Measurements from ENCODE around the gene DENND2D.

Gene DENND2D

DNA sequence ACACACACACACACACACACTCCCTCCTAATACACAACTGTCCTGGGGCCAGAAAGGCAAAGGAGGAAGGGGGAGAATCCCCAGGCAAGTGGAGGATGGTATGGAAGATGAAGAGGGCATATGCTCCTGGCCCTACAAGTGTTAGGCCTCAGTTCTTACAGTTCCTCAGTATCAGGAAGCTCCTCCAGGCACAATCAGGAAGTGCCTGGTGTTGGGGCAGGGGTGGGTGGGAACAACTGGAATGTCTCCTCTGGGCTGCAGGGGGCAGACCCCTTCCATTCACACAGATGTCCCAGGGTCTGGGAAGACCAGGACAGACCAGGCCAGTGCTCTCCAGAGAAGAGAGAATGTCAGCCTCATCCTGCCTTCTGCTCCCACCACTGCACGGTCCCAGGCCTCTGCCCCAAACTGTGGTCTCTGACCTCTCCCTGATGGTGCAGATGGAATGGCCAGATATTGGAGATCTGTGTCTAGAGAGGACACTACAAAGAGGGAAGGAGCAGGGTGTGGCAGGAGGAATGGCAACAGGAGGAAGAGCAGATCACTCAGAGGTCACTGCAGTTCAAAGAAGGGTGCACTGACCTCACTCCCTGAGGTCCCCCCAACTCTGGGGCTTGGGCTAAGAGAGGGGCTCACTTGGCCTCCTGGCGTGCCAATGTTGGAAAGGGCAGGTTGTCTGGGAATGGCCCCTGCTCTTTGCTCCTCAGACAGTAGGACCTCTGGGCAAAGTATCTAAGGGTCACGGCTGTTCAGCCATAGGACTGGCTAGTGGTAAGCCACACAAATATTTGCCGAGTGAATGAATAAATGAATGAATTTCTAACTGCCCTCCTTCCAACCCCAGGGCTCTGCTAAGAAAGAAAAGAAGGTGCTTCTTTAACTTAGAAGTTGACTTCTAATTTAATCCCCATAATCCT, 2.5 kb upstream of the DENND2D start:
- no peak for DNase-seq (ENCODE audit: low spot score)

- no peak for DNase-seq (ENCODE audit: low spot score)
These were observed 1.9 kb upstream of the DENND2D start for GRCh38 chr1:111202366-111202706.

DNA sequence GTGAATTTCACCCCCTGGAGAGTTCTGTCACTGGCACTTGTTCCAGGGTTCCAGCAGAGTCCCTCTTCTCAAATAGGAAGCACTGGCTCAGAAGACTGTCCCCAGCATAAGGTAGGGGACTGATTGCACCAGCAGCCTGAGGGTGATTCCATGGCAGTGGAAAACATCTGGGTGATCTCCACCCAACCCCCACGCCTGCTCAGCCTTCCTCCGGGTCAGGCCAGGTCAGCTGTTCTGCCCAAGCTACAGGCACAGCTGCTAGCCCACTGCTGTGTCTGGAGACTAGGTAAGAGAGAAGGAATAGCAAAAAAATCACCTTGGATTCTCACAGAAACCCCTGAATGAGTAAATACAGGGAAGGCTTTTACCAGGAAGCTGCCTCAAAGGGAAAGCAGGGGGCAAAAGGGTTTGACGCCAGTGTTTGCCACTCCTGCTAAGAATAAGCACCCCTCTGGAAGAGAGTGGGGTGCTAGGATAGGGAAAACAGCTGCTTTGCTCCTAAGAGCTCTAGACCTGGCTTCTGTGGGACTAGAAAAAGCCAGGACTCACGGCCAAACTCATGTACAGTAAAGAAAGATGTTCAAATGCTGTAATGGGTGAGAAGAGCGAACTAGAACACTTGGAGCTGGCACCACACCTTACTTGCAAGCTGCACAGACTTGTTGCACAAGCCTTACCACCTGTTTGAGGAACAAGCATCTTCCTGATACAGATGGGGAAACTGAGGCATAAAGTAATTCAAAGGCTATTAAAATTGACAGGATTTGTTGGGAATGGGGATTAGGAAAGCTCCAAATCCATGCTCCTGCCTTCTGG, 1.0 kb upstream of the DENND2D start:
- DNase-seq (ENCODE audit: low spot score): peak; percentile 43

- DNase-seq (ENCODE audit: low spot score): no peak
These were observed 336 bp upstream of the DENND2D start for GRCh38 chr1:111200802-111201161.

DNA sequence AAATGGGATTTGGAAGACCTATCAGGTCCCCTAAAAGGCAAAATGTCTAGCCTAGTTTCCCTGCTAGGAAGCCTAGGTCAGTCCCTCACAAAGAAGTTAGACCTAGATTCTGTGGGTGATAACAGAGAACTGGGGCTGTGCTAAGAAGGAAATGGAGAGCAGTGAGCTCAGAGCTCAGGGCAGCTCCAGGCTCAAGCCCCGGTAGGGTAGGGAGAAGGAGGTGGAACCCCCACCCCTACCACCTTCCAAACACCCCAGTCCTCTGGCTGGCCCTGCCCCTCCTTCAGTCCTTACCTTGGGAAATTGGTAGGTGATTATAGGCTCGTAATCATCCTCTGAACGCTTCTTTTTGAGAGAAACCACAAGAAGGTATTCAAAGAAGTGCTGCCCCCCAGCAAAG, 1.1 kb downstream of the DENND2D start:
- DNase-seq (ENCODE audit: low spot score): no peak

GRCh38 chr1:111198836-111199235, 1.6 kb downstream of the DENND2D start:
- no peak for DNase-seq (ENCODE audit: low spot score)

DNA sequence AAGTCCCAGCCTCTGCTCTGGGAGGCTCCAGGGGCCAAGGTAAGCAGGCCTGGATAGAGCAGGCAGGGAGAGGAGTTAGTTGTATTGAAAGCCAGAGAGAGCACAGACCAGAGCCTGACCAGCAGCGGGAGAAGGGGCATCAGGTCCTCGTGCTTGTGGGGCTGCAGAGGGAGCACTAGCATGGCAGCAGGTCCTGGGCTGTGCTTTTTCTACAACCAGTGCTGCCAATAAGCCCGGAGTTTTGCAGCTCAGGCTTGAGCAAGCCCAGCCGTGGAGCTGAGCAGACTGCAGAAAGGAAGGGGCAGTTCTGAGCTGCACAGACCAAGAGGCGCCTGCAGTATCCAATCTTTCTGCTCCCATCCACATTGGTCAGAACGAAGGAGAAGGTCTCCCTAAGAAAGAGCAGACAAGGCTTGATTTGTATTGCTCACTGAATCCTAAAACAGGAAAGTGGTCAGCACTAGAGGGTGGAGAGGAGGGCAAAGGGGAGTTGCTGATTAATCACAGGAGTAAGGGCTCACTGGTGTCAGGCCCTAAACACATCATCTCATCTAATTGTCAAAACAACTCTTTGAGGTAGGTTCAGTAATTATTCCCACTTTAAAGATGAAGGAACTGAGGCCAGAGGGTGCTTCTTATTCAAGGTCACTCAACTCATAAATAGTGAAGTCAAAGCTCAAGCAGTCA, 2.7 kb downstream of the DENND2D start:
- DNase-seq (ENCODE audit: low spot score): no peak

DNA sequence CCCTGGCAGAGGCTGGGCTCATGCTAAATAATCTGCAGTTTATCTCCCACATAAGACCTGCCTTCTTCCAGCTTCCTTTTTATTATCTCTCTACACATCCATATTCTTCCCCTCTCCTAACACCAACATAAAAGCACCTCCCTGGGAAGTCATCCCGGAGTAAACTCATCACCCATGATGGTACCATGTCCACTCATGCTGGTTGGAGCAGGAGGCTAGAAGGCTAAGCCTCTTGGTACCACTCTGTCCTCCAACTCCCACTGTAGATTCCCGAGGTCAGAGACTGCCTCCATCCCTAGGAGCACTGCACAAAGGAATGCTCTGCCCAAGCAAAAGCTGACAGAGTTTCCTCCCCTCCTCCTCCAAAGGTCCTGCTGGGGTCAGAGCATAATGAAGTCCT, 4.2 kb downstream of the DENND2D start:
- no peak for DNase-seq (ENCODE audit: low spot score)

- DNase-seq (ENCODE audit: low spot score): no peak
These were observed 5.3 kb downstream of the DENND2D start for GRCh38 chr1:111195002-111195684.

DNA sequence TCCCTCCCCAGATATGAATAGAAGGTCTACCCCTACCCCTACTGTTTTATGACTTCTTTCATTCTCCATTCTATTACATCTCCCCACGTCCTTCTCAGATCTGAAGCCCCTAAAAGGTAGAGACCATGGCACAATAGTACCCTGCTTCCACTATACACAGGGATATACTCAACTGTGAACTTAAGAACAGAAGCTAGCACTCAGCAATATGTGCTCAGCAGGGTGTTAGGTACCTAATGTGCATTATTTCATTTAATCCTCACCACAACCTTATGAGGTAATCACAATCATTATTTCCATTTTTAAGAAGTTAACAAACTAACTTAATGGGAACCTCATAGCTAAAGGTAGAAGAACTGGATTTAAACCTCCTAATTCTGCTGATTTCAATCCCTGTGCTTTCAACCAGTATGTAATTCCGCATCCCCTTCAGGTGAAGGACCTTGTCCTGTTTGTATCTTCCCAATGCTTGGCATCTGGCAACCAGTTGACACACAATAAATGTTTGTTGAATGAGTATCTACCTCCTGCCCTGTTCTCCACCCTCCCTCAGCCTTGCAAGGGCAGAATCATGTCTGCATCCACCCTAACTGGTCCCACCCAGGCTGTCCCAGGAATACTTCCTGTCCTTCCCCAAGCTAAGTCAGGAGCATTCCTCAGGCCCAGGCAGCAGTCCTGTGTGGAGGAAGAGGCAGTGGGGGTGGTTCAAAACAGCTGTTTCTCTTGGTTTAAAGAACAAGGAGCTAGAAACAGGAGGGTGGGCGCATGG, 6.5 kb downstream of the DENND2D start:
- no peak for DNase-seq (ENCODE audit: low spot score)

- DNase-seq (ENCODE audit: low spot score): no peak
These were observed 7.6 kb downstream of the DENND2D start for GRCh38 chr1:111192658-111193519.

- DNase-seq (ENCODE audit: low spot score): no peak
These were observed 8.4 kb downstream of the DENND2D start for GRCh38 chr1:111192074-111192473.

GRCh38 chr1:111191496-111191895, 8.9 kb downstream of the DENND2D start:
- no peak for DNase-seq (ENCODE audit: low spot score)

- DNase-seq (ENCODE audit: low spot score): no peak
These were observed 9.5 kb downstream of the DENND2D start for GRCh38 chr1:111190931-111191451.

DNA sequence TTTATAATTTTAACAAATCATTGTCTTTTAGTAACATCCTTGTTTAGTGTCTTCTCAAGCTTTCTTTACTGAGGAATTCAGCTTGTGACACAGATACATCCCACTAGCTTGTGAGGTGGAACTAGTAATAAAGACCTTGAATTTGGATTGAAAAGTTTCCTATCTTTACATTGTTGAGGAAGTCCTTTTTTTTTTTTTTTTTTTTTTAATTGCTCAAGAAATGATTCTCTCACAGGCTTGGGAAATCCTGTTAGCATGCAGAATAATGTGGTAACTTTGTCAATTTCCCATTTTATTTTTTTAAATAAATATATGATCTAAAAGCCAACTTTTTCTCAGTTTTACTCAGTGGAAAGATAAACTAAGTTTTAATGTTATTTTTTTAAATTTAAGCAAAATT, 15.8 kb downstream of the DENND2D start:
- no peak for DNase-seq (ENCODE audit: low spot score)

GRCh38 chr1:111183308-111184069, 17.0 kb downstream of the DENND2D start:
- peak; percentile 58 for DNase-seq (ENCODE audit: low spot score)

GRCh38 chr1:111182052-111182451, 18.4 kb downstream of the DENND2D start:
- no peak for DNase-seq (ENCODE audit: low spot score)

DNA sequence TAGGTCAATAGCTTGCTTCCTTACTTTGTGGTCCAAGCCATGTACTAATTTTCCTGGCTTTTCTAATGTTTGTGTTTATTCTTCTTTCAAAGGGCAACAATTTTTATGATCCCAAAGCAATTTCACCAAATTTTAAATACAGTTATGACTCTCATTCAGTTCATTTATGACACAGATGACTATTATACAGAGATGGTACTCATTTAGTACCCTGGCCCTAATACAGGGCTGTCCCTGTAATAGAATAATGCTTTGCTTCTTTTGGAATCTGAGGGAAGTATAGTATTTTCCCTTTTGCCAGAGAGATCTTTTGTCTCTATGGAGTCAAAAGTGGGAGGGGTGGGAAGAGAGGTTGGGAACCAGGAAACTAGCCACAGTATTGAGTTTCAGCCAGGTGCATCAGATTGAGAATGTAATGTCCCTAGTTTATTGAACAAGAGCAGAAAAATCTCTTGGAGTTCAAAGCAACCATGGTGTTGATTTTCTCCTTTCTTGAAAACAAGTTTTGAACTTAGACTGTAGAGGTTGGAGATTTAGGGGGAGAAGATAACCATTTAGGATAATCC, 20.4 kb downstream of the DENND2D start:
- no peak for DNase-seq (ENCODE audit: low spot score)

- no peak for DNase-seq (ENCODE audit: low spot score)
These were observed 23.8 kb downstream of the DENND2D start for GRCh38 chr1:111176678-111177077.

Measured in hematopoietic multipotent progenitor cell treated with erythropoietin and hydrocortisone succinate and interleukin-3 and kit ligand, for 17 days (in vitro differentiated cells).